Right hindlimb (tissue), 1 donor: Measurements from ENCODE around the gene PSMA3.

Experiments used
- DNase-seq: peaks from one replicate; pipeline ENCODE4 v3.0.0-alpha.2; 2018

Gene PSMA3

GRCh38 chr14:58272588-58273372 is 28.1 kb downstream of the PSMA3 start:
- DNase-seq = no peak

- DNase-seq = no peak
These were observed 30.2 kb downstream of the PSMA3 start for GRCh38 chr14:58274881-58275280.

- DNase-seq = no peak
These were observed 31.0 kb downstream of the PSMA3 start for GRCh38 chr14:58275527-58276190.

GRCh38 chr14:58276208-58276607 is 31.6 kb downstream of the PSMA3 start:
- DNase-seq = no peak

- no peak for DNase-seq
These were observed 33.5 kb downstream of the PSMA3 start for GRCh38 chr14:58278177-58278576.

GRCh38 chr14:58280954-58281787 is 36.5 kb downstream of the PSMA3 start:
- DNase-seq = peak; percentile 56

- no peak for DNase-seq
These were observed 37.3 kb downstream of the PSMA3 start for GRCh38 chr14:58281969-58282368.

- DNase-seq = no peak
These were observed 38.4 kb downstream of the PSMA3 start for GRCh38 chr14:58282925-58283593.

GRCh38 chr14:58283730-58284129 is 39.1 kb downstream of the PSMA3 start:
- no peak for DNase-seq

GRCh38 chr14:58285132-58285531 is 40.5 kb downstream of the PSMA3 start:
- DNase-seq = no peak

GRCh38 chr14:58287607-58288042 is 43.0 kb downstream of the PSMA3 start:
- DNase-seq = no peak

GRCh38 chr14:58288106-58288792 is 43.6 kb downstream of the PSMA3 start:
- no peak for DNase-seq

GRCh38 chr14:58291646-58292045 is 47.0 kb downstream of the PSMA3 start:
- no peak for DNase-seq

GRCh38 chr14:58292187-58292586 is 47.5 kb downstream of the PSMA3 start:
- no peak for DNase-seq

GRCh38 chr14:58294201-58294600 is 49.6 kb downstream of the PSMA3 start:
- no peak for DNase-seq

- no peak for DNase-seq
These were observed 52.1 kb downstream of the PSMA3 start for GRCh38 chr14:58296726-58297125.

GRCh38 chr14:58297412-58297761 is 52.7 kb downstream of the PSMA3 start:
- DNase-seq = no peak

- peak; percentile 100 for DNase-seq
These were observed 53.3 kb downstream of the PSMA3 start for GRCh38 chr14:58297762-58298476.

- peak; percentile 75 for DNase-seq
These were observed 54.1 kb downstream of the PSMA3 start, which contains the start of gene ARID4A for GRCh38 chr14:58298477-58299400. Gene ARID4A, plus strand, starts transcription at chr14:58298555. Its CDS starts 1,300 bp downstream, at chr14:58299855.
